ENCODE measurements around the gene QKI. TPM values are rescaled to one million over a fixed set of nuclear protein-coding genes. Genes with fewer than 3 reads are reported as not detected.

The QKI gene
- total RNA-seq, 1 experiment from 2014 or later = 64.3 TPM

DNA sequence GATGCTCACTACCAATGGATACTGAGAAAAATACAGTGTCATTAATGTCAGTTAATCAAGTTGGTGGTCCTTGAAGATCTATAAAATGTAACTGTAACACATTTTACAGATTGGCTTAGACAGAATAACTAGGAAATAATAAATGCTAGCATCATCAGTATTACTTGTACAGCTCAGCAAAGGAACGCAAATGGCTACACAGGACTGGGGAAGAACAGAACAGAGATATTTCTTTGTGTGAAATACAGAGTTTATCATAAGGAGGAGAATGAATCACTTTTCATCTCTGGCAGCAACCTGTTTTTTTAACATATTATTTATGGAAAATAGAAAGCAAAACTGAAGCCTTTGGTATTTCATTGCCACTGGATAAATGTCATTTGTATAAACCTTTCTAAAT lies 8.2 kb upstream of the QKI start:
- H3K79me2 ChIP-seq (ENCODE audit: low read length) = no peaks in the 10 kb centered on the region
- H3K4me2 ChIP-seq (ENCODE audit: low read length) = peak overlapping the region; percentile 56
- H3K9ac ChIP-seq (ENCODE audit: low read length) = no peak overlapping the region
- intact Hi-C loops (cut with micrococcal nuclease) = loop anchor here (5.0 kb wide), 1 partner anchor 49 kb away; no protein-coding TSS in a partner anchor
- ChIA-PET CTCF (interaction anchor here (0.6 kb wide), 1 partner anchor 95 kb away, joined by 4 read pairs; no protein-coding TSS in a partner anchor), POLR2A (ENCODE audit: unreplicated experiment) (no interaction called here)
- ATAC-seq (peak; percentile 48), DNase-seq (no peak)
- no peaks in the 10 kb centered on the region for H4K20me1 ChIP-seq (ENCODE audit: low read length)
- H3K4me1 ChIP-seq (ENCODE audit: insufficient read depth, low read length) = no peaks in the 10 kb centered on the region
- no peaks in the 10 kb centered on the region for H3K36me3 ChIP-seq (ENCODE audit: low read depth, low read length)
- BruUV-seq (replicated peaks) = no TSS peak
- no peaks in the 10 kb centered on the region for H3K9me3 ChIP-seq (ENCODE audit: low read length)
- no peaks in the 10 kb centered on the region for H3K27me3 ChIP-seq (ENCODE audit: low read length)
- peak overlapping the region; percentile 42; the same call in 1 of the 2 replicates for H3K4me3 ChIP-seq (ENCODE audit: low read length)
- H3F3A ChIP-seq (ENCODE audit: low read length, unreplicated experiment) = no peaks in the 10 kb centered on the region
- H3K9me2 ChIP-seq (replicated peaks; ENCODE audit: low read length) = no peaks in the 10 kb centered on the region
- no peak for TF ChIP-seq EZH2phosphoT487 (IDR thresholded peaks at IDR 0.05; ENCODE audit: borderline replicate concordance, low read length)
- peak overlapping the region; percentile 67 for H2AFZ ChIP-seq (ENCODE audit: low read length)
- no peak overlapping the region for H3K27ac ChIP-seq (ENCODE audit: low read length)

DNA sequence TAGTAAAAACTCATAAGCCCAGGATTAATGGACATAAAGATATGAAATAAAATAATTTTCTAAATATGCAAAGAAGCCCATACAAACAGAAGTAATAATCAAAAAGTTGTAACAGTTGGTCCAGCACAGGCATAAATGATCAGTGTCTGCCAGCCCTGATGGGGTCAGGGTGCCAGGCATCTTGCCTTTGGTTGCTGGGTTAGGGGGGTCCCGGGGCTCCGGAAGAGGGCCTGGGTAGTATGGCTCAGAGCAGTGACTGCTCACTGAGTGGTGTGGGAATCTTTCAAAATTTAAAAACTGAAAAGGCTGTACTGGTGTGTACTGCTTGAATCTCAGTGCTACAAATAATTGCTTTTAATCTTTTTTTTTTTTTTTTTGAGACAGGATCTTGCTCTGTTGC lies 7.7 kb upstream of the QKI start:
- DNase-seq (no peak), ATAC-seq (no peak)
- H3K27me3 ChIP-seq (ENCODE audit: low read length) = no peaks in the 10 kb centered on the region
- ChIA-PET POLR2A (ENCODE audit: unreplicated experiment) (no interaction called here), CTCF (no interaction called here)
- H3K4me1 ChIP-seq (ENCODE audit: insufficient read depth, low read length) = no peaks in the 10 kb centered on the region
- H3K27ac ChIP-seq (ENCODE audit: low read length) = no peak overlapping the region
- H3K9me3 ChIP-seq (ENCODE audit: low read length) = no peaks in the 10 kb centered on the region
- no peak overlapping the region for H3K9ac ChIP-seq (ENCODE audit: low read length)
- H3K4me3 ChIP-seq (ENCODE audit: low read length) = no peak overlapping the region
- no peak overlapping the region for H3K4me2 ChIP-seq (ENCODE audit: low read length)
- no peaks in the 10 kb centered on the region for H3K36me3 ChIP-seq (ENCODE audit: low read depth, low read length)
- H3F3A ChIP-seq (ENCODE audit: low read length, unreplicated experiment) = no peaks in the 10 kb centered on the region
- no peaks in the 10 kb centered on the region for H3K9me2 ChIP-seq (replicated peaks; ENCODE audit: low read length)
- H4K20me1 ChIP-seq (ENCODE audit: low read length) = no peaks in the 10 kb centered on the region
- TF ChIP-seq EZH2 (IDR thresholded peaks at IDR 0.05; ENCODE audit: low read length, unreplicated experiment) (no peak), EZH2phosphoT487 (IDR thresholded peaks at IDR 0.05; ENCODE audit: borderline replicate concordance, low read length) (no peak)
- TF ChIP-seq, protein P1, sequence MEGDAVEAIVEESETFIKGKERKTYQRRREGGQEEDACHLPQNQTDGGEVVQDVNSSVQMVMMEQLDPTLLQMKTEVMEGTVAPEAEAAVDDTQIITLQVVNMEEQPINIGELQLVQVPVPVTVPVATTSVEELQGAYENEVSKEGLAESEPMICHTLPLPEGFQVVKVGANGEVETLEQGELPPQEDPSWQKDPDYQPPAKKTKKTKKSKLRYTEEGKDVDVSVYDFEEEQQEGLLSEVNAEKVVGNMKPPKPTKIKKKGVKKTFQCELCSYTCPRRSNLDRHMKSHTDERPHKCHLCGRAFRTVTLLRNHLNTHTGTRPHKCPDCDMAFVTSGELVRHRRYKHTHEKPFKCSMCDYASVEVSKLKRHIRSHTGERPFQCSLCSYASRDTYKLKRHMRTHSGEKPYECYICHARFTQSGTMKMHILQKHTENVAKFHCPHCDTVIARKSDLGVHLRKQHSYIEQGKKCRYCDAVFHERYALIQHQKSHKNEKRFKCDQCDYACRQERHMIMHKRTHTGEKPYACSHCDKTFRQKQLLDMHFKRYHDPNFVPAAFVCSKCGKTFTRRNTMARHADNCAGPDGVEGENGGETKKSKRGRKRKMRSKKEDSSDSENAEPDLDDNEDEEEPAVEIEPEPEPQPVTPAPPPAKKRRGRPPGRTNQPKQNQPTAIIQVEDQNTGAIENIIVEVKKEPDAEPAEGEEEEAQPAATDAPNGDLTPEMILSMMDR (conservative IDR thresholded peaks at IDR 0.05; ENCODE audit: low read depth, low read length) = no peak
- no peaks in the 10 kb centered on the region for H3K79me2 ChIP-seq (ENCODE audit: low read length)
- H2AFZ ChIP-seq (ENCODE audit: low read length) = no peak overlapping the region
- no TSS peak for BruUV-seq (replicated peaks)
- intact Hi-C loops (cut with micrococcal nuclease) = loop anchor here (5.0 kb wide), 1 partner anchor 50 kb away; no protein-coding TSS in a partner anchor

DNA sequence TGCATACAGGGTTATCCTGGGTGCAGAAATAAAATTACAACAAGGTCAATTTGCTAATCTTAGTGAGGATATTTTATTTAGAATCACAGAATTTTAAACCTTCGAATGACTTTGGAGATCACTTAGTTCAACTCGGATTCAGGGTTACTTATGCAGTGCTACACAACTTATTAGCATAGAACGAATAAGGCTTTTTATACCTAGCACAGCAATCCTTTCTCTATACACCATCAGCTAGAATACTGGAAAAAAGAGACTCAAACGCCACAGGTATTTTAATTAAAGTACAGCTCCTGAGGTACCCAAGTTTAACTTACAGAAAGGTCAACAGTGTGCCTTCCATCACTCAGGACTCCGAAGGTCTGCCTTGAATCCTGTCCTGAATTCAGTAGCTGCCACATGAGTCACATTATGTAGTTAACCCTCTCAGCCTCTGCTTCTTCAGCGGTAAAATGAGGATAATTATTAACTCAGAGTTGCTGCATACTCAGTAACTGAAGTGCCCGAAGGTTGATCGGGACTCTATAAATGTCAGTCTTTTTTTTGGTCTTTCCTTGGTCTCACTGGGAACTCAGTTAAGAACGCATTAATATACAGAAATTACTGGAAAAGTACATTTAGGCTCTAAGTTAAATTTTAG lies 6.0 kb upstream of the QKI start:
- no peak for ATAC-seq
- intact Hi-C loops (cut with micrococcal nuclease) = loop anchor here (5.0 kb wide), 1 partner anchor 51 kb away; no protein-coding TSS in a partner anchor

More for the DNA sequence above, 6.0 kb upstream of the QKI start:
- CTCF ChIA-PET = no interaction called here
- no peak for DNase-seq
- Histone ChIP-seq H3K27me3 (ENCODE audit: low read length) (no peaks in the 10 kb centered on the region), H3K79me2 (ENCODE audit: low read length) (peaks cover 15% of the 10 kb centered on the region), H3K9me3 (ENCODE audit: low read length) (no peaks in the 10 kb centered on the region), H2AFZ (ENCODE audit: low read length) (no peak overlapping the region), H3K4me1 (ENCODE audit: insufficient read depth, low read length) (peaks cover 5% of the 10 kb centered on the region; the same call in 1 of the 2 replicates), H3F3A (ENCODE audit: low read length, unreplicated experiment) (no peaks in the 10 kb centered on the region), H4K20me1 (ENCODE audit: low read length) (no peaks in the 10 kb centered on the region), H3K27ac (ENCODE audit: low read length) (no peak overlapping the region), H3K36me3 (ENCODE audit: low read depth, low read length) (no peaks in the 10 kb centered on the region), H3K4me3 (ENCODE audit: low read length) (no peak overlapping the region), H3K9me2 (replicated peaks; ENCODE audit: low read length) (no peaks in the 10 kb centered on the region), H3K4me2 (ENCODE audit: low read length) (no peak overlapping the region), H3K9ac (ENCODE audit: low read length) (no peak overlapping the region)
- BruUV-seq (replicated peaks) = no TSS peak
- no peak for TF ChIP-seq EZH2phosphoT487 (IDR thresholded peaks at IDR 0.05; ENCODE audit: borderline replicate concordance, low read length)
- no peak for TF ChIP-seq EZH2 (IDR thresholded peaks at IDR 0.05; ENCODE audit: low read length, unreplicated experiment)
- TF ChIP-seq, protein P1 (conservative IDR thresholded peaks at IDR 0.05; ENCODE audit: low read depth, low read length) = no peak
- POLR2A ChIA-PET (ENCODE audit: unreplicated experiment) = no interaction called here

Data from PC-3 (cell line).